Measurements from ENCODE around the gene APOBEC3F.
"Not testable (repeated sequence)": the region's sequence is repeated elsewhere in the genome, so short reads cannot be mapped to it uniquely, and the experiment has no call there.

The APOBEC3F gene

GRCh38 chr22:39068033-39068785 is 27.5 kb downstream of the APOBEC3F start:
- in situ Hi-C loops (cut with HindIII; ENCODE audit: low sequenced_read_pairs): no loop called here

GRCh38 chr22:39070186-39070585 is 29.5 kb downstream of the APOBEC3F start:
- in situ Hi-C loops (cut with HindIII; ENCODE audit: low sequenced_read_pairs): no loop called here

GRCh38 chr22:39072581-39072981 is 31.9 kb downstream of the APOBEC3F start:
- in situ Hi-C loops (cut with HindIII; ENCODE audit: low sequenced_read_pairs): not testable (repeated sequence)

DNA sequence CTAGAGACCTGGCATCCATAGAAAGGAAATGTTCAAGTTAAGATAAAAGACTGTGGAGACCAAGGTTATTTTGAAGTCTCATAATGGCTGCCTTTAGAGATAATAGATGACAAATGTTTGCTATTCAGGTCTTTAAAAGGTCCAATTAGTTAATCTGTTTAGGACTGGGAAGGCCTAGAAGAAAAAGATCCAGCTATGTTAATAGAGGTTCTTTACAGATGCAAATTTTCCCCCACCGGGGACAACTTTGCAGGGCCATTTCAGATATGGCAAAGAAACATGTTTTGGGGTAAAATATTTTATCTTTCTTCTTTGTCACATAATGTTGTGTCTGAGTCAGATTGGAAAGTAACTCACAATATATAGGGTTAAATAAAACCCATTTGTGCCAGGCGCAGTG is 33.3 kb downstream of the APOBEC3F start:
- in situ Hi-C loops (cut with HindIII; ENCODE audit: low sequenced_read_pairs): no loop called here

DNA sequence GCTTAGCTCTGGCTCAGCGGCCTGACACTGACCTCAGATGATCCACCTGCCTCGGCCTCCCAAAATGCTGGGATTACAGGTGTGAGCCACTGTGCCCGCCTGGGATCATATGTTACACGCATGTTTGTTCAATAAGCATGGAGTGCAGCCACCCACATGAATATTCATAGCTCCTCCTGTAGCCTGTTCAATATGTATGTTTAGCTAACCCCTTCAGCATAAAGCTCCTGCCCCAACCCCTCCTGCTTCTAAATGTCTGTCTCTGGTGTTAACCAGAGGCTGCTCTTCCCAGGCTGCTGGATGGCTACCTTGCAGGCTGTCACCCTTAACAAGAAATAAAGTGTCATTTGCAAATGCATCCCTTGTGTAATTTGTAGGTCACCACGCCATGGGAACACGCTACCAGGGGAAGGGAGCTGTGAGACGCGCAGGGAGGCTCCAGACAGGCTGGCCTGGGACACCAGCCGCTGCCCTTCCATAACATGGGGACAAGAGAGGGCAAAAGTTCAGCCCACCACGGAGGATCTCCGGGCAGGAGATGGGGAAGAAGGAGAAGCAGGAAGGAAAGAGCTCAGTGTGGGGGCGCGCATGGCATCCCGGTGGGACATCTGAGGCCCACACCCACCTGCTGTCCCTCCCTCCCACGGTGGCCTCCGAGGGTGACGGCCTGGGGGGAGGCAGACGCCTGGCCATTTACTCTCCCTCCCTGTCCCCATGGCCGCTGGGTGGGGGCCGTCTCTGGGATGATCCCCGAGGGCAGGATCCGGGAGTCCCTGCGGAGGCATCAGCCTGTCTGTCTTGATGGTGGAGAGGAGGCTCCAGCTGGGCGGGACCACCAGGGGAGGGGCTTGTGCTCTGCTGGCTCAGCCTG is 35.7 kb downstream of the APOBEC3F start:
- in situ Hi-C loops (cut with HindIII; ENCODE audit: low sequenced_read_pairs): not testable (repeated sequence)

DNA sequence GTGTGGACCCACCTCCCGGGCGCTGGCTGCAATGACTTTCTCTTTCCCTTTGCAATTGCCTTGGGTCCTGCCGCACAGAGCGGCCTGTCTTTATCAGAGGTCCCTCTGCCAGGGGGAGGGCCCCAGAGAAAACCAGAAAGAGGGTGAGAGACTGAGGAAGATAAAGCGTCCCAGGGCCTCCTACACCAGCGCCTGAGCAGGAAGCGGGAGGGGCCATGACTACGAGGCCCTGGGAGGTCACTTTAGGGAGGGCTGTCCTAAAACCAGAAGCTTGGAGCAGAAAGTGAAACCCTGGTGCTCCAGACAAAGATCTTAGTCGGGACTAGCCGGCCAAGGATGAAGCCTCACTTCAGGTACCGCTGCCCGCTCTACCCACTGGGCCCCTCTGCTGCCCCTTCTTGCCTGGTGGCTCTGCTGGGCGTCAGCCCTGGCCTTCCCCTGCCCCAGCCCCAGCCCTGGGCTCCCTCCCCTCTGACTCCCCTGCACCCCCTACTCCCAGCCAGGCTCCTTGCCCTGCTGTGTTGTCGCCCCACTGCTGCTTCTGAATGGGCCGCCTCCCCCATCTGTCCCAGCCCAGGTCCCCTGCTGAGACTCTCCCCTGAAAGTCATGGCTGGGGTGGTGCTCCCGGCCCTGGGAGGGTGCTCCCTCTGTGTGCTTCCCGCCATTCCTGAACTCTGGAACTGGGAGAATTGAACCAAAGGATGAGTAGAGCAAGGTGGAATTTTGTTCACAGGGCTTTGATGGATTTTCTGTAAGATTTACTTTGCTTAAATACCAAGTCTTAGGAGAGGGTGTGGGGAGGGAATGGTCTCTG is 36.6 kb downstream of the APOBEC3F start, which contains the start of gene APOBEC3G:
APOBEC3G (plus strand) TSS at position 250 of the 815 bp plus-strand sequence; CDS start at position 337, 87 bp downstream.
- in situ Hi-C loops (cut with HindIII; ENCODE audit: low sequenced_read_pairs): not testable (repeated sequence)

GRCh38 chr22:39077912-39078311 is 37.2 kb downstream of the APOBEC3F start:
- in situ Hi-C loops (cut with HindIII; ENCODE audit: low sequenced_read_pairs): not testable (repeated sequence)

- in situ Hi-C loops (cut with HindIII; ENCODE audit: low sequenced_read_pairs): no loop called here
Observed at GRCh38 chr22:39078329-39078728, 37.7 kb downstream of the APOBEC3F start.

GRCh38 chr22:39079054-39079637 is 38.5 kb downstream of the APOBEC3F start:
- in situ Hi-C loops (cut with HindIII; ENCODE audit: low sequenced_read_pairs): not testable (repeated sequence)

- in situ Hi-C loops (cut with HindIII; ENCODE audit: low sequenced_read_pairs): no loop called here
Observed at GRCh38 chr22:39080052-39080762, 39.5 kb downstream of the APOBEC3F start.

DNA sequence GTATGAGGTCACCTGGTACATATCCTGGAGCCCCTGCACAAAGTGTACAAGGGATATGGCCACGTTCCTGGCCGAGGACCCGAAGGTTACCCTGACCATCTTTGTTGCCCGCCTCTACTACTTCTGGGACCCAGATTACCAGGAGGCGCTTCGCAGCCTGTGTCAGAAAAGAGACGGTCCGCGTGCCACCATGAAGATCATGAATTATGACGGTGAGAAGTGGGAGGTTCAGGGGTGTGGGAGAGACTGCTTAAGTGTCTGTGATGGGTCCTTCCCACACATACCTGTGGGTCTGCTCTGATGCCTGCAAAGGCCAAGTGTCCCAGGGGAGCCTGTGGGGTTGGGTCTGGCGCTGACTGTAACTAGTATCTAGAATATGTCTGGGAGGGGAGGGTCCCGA is 40.4 kb downstream of the APOBEC3F start:
- in situ Hi-C loops (cut with HindIII; ENCODE audit: low sequenced_read_pairs): no loop called here

- in situ Hi-C loops (cut with HindIII; ENCODE audit: low sequenced_read_pairs): no loop called here
Observed at GRCh38 chr22:39081598-39081997, 40.9 kb downstream of the APOBEC3F start.

GRCh38 chr22:39083212-39084165 is 42.8 kb downstream of the APOBEC3F start:
- in situ Hi-C loops (cut with HindIII; ENCODE audit: low sequenced_read_pairs): no loop called here

DNA sequence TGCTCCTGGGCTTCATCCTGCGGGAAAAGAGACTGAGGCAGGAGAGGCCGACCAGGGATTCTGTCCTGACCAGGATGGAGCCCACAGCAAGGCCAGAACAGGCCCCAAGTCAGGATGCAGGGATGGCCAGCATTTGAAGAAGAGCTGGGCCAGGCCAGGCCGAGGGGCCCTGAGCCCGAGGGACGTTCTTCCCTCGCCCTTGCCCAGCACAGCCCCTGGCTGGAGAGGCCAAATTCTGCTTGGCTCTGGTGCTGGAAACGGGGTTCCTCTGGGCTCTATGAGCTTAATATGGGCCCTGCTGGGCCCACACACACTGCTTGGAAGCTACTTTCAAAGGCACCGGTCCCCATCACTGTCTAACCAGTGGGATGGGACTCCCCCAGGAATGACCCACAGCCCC is 44.0 kb downstream of the APOBEC3F start:
- in situ Hi-C loops (cut with HindIII; ENCODE audit: low sequenced_read_pairs): no loop called here

- in situ Hi-C loops (cut with HindIII; ENCODE audit: low sequenced_read_pairs): no loop called here
Observed at GRCh38 chr22:39087098-39087497, 46.4 kb downstream of the APOBEC3F start.

- in situ Hi-C loops (cut with HindIII; ENCODE audit: low sequenced_read_pairs): no loop called here
Observed at GRCh38 chr22:39087881-39088684, 47.4 kb downstream of the APOBEC3F start.

- in situ Hi-C loops (cut with HindIII; ENCODE audit: low sequenced_read_pairs): no loop called here
Observed at GRCh38 chr22:39088685-39089032, 48.0 kb downstream of the APOBEC3F start.

DNA sequence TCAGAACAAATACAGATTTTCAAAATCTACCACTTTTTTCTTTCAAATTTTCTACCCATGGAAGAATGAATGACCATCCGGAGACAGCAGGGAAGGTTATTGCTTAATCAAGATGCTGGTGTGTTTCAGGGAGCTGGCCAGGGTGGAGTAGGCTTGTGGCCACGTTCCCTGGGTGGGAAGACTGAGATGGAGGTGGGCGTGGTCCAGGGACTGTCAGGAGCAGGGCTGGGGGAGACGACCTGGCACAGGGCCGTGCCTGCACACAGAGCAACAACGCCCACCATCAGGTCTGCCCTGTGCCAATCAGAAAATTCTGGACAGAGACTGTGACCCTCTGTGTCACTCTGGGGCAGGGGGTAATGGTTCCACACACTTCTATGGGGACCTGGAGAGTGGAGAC is 49.3 kb downstream of the APOBEC3F start:
- in situ Hi-C loops (cut with HindIII; ENCODE audit: low sequenced_read_pairs): no loop called here

Data from DLD1 (cell line).